GM19395 (cell line): ENCODE data around the gene JUNB.

ENCODE experiments used
- ATAC-seq: cut with Tn5 transposase; IDR thresholded peaks from one replicate; pipeline ENCODE4 v1.9.1; 2021; ENCODE audit warnings: mild to moderate bottlenecking, moderate library complexity; ENCODE audit not compliant: unreplicated experiment

The JUNB gene

GRCh38 chr19:12773571-12773970, 17.7 kb upstream of the JUNB start:
- no peak for ATAC-seq

GRCh38 chr19:12774588-12775555, 16.4 kb upstream of the JUNB start, which contains the start of gene HOOK2:
Gene HOOK2 (minus strand): TSS chr19:12775552. CDS start chr19:12775449, 103 bp downstream.
- no peak for ATAC-seq

- ATAC-seq: no peak
Measured at GRCh38 chr19:12777217-12778016, 13.9 kb upstream of the JUNB start.

GRCh38 chr19:12778017-12778904, 13.0 kb upstream of the JUNB start:
- ATAC-seq: no peak

GRCh38 chr19:12778905-12779161, 12.5 kb upstream of the JUNB start:
- no peak for ATAC-seq

GRCh38 chr19:12779162-12779993, 11.9 kb upstream of the JUNB start:
- no peak for ATAC-seq

GRCh38 chr19:12782174-12782423, 9.2 kb upstream of the JUNB start:
- ATAC-seq: no peak

GRCh38 chr19:12782424-12783290, 8.6 kb upstream of the JUNB start:
- ATAC-seq: no peak

GRCh38 chr19:12783291-12783848, 7.9 kb upstream of the JUNB start:
- ATAC-seq: no peak

- no peak for ATAC-seq
Measured at GRCh38 chr19:12783849-12784393, 7.4 kb upstream of the JUNB start.

GRCh38 chr19:12784394-12784870, 6.9 kb upstream of the JUNB start:
- ATAC-seq: no peak

GRCh38 chr19:12784871-12785430, 6.3 kb upstream of the JUNB start:
- ATAC-seq: no peak

GRCh38 chr19:12785431-12786031, 5.8 kb upstream of the JUNB start:
- ATAC-seq: no peak

GRCh38 chr19:12786141-12786870, 5.0 kb upstream of the JUNB start:
- no peak for ATAC-seq

- ATAC-seq: no peak
Measured at GRCh38 chr19:12786952-12787351, 4.3 kb upstream of the JUNB start.

- no peak for ATAC-seq
Measured at GRCh38 chr19:12787458-12787857, 3.8 kb upstream of the JUNB start.

- no peak for ATAC-seq
Measured at GRCh38 chr19:12788042-12788681, 3.1 kb upstream of the JUNB start.
